Measurements from ENCODE around the gene CLP1. TPM values are rescaled to one million over a fixed set of nuclear protein-coding genes. Genes with fewer than 3 reads are reported as not detected.
A peak's percentile ranks its signal among the peaks of the same experiment; 100 is the strongest.

Gene CLP1
- total RNA-seq, 3 donors from 2014 or later: 10.0 to 13.1 (median 10.9) TPM

DNA sequence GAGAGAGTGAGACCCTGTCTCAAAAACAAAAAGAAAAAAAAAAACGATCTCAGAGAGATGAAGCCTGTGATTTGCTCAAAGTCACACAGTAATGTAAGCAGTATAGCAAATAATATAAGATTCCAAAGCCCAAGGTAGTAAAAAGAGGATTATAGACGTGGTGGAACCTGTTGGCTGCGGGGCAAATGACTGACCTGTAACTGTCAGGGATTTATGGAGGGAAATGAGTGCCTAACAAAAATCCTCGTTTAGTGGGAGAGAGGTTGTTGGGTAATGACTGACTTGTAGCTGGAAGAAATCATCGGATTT lies 723 bp upstream of the CLP1 start:
- Histone ChIP-seq H3K36me3 (ENCODE audit: low read depth) (peaks cover 4% of the 10 kb centered on the region), H3K4me1 (ENCODE audit: low read depth) (peaks cover 8% of the 10 kb centered on the region), H3K4me3 (peak overlapping the region; percentile 25), H3K9me3 (no peaks in the 10 kb centered on the region)
- TF ChIP-seq, protein P1, sequence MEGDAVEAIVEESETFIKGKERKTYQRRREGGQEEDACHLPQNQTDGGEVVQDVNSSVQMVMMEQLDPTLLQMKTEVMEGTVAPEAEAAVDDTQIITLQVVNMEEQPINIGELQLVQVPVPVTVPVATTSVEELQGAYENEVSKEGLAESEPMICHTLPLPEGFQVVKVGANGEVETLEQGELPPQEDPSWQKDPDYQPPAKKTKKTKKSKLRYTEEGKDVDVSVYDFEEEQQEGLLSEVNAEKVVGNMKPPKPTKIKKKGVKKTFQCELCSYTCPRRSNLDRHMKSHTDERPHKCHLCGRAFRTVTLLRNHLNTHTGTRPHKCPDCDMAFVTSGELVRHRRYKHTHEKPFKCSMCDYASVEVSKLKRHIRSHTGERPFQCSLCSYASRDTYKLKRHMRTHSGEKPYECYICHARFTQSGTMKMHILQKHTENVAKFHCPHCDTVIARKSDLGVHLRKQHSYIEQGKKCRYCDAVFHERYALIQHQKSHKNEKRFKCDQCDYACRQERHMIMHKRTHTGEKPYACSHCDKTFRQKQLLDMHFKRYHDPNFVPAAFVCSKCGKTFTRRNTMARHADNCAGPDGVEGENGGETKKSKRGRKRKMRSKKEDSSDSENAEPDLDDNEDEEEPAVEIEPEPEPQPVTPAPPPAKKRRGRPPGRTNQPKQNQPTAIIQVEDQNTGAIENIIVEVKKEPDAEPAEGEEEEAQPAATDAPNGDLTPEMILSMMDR (IDR thresholded peaks at IDR 0.05): no peak
- ATAC-seq: peak; percentile 4
- intact Hi-C loops (cut with DNase I, micrococcal nuclease): no loop called here
- no peak for DNase-seq

DNA sequence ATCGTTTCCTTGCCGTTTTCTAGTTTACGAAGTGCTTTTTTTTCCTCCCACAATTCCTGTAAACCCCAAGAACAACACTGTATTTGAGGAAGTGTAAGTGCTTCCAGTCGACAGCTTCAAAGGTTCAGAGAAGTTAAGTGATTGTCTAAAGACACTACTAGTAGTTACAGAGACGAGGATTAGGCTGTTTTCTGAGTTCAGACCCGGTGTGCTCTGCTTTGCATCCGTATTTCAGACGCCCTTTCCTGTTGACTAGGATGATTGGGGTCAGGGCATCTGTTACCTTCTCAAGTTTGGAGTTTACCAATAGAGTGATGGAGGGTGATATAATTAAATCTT lies 430 bp downstream of the CLP1 start:
- Histone ChIP-seq H3K4me1 (ENCODE audit: low read depth) (peaks cover 8% of the 10 kb centered on the region), H3K4me3 (peak overlapping the region; percentile 25), H3K36me3 (ENCODE audit: low read depth) (peaks cover 4% of the 10 kb centered on the region), H3K9me3 (no peaks in the 10 kb centered on the region)
- TF ChIP-seq, protein P1 (IDR thresholded peaks at IDR 0.05): no peak
- DNase-seq (no peak), ATAC-seq (no peak)
- intact Hi-C loops (cut with DNase I, micrococcal nuclease): no loop called here

DNA sequence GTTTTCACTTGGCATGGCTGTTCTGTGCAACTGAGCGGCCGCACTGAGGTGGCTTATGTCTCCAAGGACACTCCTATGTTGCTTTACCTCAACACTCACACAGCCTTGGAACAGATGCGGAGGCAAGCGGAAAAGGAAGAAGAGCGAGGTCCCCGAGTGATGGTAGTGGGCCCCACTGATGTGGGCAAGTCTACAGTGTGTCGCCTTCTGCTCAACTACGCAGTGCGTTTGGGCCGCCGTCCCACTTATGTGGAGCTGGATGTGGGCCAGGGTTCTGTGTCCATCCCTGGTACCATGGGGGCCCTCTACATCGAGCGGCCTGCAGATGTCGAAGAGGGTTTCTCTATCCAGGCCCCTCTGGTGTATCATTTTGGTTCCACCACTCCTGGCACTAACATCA lies 2.1 kb downstream of the CLP1 start:
- DNase-seq: peak in 1 of 3 donors; percentile 55
- TF ChIP-seq, protein P1 (IDR thresholded peaks at IDR 0.05): no peak
- Histone ChIP-seq H3K4me1 (ENCODE audit: low read depth) (peaks cover 8% of the 10 kb centered on the region), H3K36me3 (ENCODE audit: low read depth) (peaks cover 4% of the 10 kb centered on the region), H3K4me3 (no peak overlapping the region), H3K9me3 (no peaks in the 10 kb centered on the region)
- intact Hi-C loops (cut with DNase I, micrococcal nuclease): no loop called here
- ATAC-seq: no peak

DNA sequence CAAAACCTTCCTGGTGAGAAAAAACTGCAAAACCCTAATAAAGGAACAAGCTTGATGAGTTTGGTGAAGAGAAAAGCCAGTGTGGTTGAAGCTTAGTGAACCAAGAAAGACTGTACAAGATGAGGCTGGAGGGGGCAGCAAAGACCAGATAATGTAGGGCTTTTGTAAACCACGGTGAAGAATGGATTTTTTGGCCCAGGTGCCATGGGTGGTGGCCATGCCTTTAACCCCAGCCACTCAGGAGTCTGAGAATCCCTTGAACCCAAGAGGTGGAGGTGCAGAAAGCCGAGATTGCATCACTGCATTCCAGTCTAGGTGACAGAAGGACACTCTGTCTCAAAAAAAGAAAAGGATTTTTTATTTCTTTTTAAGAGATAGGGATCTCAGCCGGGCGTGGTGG lies 5.3 kb downstream of the CLP1 start:
- ATAC-seq: no peak
- TF ChIP-seq, protein P1 (IDR thresholded peaks at IDR 0.05): no peak
- Histone ChIP-seq H3K9me3 (no peaks in the 10 kb centered on the region), H3K36me3 (ENCODE audit: low read depth) (no peaks in the 10 kb centered on the region), H3K4me1 (ENCODE audit: low read depth) (peaks cover 5% of the 10 kb centered on the region), H3K4me3 (no peak overlapping the region)
- DNase-seq: no peak
- intact Hi-C loops (cut with DNase I, micrococcal nuclease): no loop called here

DNA sequence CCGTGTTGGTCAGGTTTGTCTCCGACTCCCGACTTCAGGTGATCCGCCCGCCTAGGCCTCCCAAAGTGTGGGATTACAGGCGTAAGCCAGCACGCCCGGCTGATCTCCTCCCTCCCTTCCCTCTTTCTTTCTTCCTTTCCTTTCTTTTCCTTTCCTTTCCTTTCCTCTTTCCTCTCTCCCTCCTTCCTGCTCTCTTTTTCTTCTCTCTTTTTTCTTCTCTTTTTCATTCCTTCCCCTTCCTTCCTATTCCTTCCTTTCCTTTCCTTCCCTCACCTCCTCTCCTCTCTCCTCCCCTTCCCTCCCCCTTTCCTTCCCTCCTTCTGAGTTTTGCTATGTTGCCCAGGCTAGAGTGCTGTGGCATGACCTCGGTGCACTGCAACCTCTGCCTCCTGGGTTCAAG lies 6.4 kb downstream of the CLP1 start:
- peaks cover 1% of the 10 kb centered on the region for H3K4me1 ChIP-seq (ENCODE audit: low read depth)
- H3K4me3 ChIP-seq: no peak overlapping the region
- intact Hi-C loops (cut with DNase I, micrococcal nuclease): no loop called here
- no peaks in the 10 kb centered on the region for H3K36me3 ChIP-seq (ENCODE audit: low read depth)
- ATAC-seq (no peak), DNase-seq (peak in 1 of 3 donors; percentile 28)
- TF ChIP-seq, protein P1 (IDR thresholded peaks at IDR 0.05): no peak
- H3K9me3 ChIP-seq: no peaks in the 10 kb centered on the region

DNA sequence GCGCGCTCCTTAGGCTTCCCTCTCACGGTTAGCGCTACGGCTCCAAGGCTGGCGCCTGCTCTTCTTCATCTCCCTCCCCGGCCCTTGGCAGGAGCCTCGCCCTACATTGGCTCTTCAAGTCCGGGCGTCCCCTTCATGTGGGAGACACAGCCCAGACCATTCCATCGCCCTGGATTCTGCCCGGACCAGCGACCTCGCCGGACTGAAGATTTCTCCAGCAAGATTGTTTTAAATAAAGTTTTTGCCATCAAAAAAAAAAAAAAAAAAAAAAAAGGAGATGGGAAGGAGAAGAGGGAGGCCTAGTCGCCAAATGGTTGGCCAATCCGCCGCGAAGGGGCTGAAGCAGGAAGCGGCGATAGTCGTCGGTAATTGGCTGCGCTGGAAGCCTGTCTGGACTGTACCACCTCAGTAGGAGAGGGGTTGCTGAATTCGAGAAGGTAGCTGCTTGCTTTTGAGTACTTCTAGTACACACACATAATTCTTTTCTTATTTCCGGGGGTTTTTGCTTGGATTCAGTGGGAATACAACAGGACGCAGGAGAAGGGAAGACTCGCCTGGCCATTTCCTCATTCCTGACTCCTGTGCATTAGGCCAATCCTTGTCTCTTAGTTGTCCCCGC lies 9.7 kb downstream of the CLP1 start:
- intact Hi-C loops (cut with DNase I, micrococcal nuclease): no loop called here
- H3K4me1 ChIP-seq (ENCODE audit: low read depth): peaks cover 11% of the 10 kb centered on the region
- DNase-seq: peak; percentile 91 to 99 (median 95)
- no peaks in the 10 kb centered on the region for H3K36me3 ChIP-seq (ENCODE audit: low read depth)
- ATAC-seq: peak; percentile 87
- H3K9me3 ChIP-seq: no peaks in the 10 kb centered on the region
- TF ChIP-seq, protein P1 (IDR thresholded peaks at IDR 0.05): no peak
- peak overlapping the region; percentile 93 for H3K4me3 ChIP-seq

All from mucosa of descending colon (tissue), 3 donors.